ENCODE data around the gene MICAL3. TPM values are rescaled to one million over a fixed set of nuclear protein-coding genes. Genes with fewer than 3 reads are reported as not detected.
"Not testable (repeated sequence)": the region's sequence is repeated elsewhere in the genome, so short reads cannot be mapped to it uniquely, and the experiment has no call there.

Gene MICAL3
- total and polyA plus RNA-seq, 2 experiments from 2014 or later, result 27.3 to 76.9 TPM

- H3K36me3 ChIP-seq, result peaks cover 23% of the 10 kb centered on the region
- H3K27me3 ChIP-seq, result no peaks in the 10 kb centered on the region
- no peak overlapping the region for H3K27ac ChIP-seq
- H3K9me3 ChIP-seq (ENCODE audit: low read depth), result no peaks in the 10 kb centered on the region
- TF ChIP-seq CTCF (IDR thresholded peaks at IDR 0.05; ENCODE audit: low read depth, low read length), result no peak
- peaks cover 4% of the 10 kb centered on the region for H3K4me1 ChIP-seq (ENCODE audit: low read depth)
- DNase-seq (ENCODE audit: low read depth in 1 of 2, low spot score in 1 of 2), result no peak
- no peak overlapping the region for H3K4me3 ChIP-seq
Observed at GRCh38 chr22:17878186-17878694, 146.1 kb downstream of the MICAL3 start.

- DNase-seq (ENCODE audit: low read depth in 1 of 2, low spot score in 1 of 2), result peak in 1 of 2 donors; percentile 26
- H3K27me3 ChIP-seq; H3K4me1 ChIP-seq (ENCODE audit: low read depth); H3K4me3 ChIP-seq; H3K9me3 ChIP-seq (ENCODE audit: low read depth); H3K27ac ChIP-seq: not testable (repeated sequence)
- H3K36me3 ChIP-seq, result peaks cover 30% of the 10 kb centered on the region
Observed at GRCh38 chr22:17876878-17877855, 147.2 kb downstream of the MICAL3 start.

GRCh38 chr22:17876306-17876831 lies 148.0 kb downstream of the MICAL3 start:
- Histone ChIP-seq H3K4me3 (no peak overlapping the region), H3K36me3 (peaks cover 33% of the 10 kb centered on the region), H3K27ac (peak overlapping the region; percentile 4), H3K4me1 (ENCODE audit: low read depth) (no peaks in the 10 kb centered on the region), H3K9me3 (ENCODE audit: low read depth) (no peaks in the 10 kb centered on the region), H3K27me3 (no peaks in the 10 kb centered on the region)
- DNase-seq (ENCODE audit: low read depth in 1 of 2, low spot score in 1 of 2), result peak in 1 of 2 donors; percentile 23
- TF ChIP-seq CTCF (IDR thresholded peaks at IDR 0.05; ENCODE audit: low read depth, low read length), result no peak

GRCh38 chr22:17875631-17876030 lies 148.7 kb downstream of the MICAL3 start:
- Histone ChIP-seq H3K9me3 (ENCODE audit: low read depth) (no peaks in the 10 kb centered on the region), H3K4me1 (ENCODE audit: low read depth) (peaks cover 6% of the 10 kb centered on the region), H3K4me3 (no peak overlapping the region), H3K27me3 (no peaks in the 10 kb centered on the region), H3K27ac (peak overlapping the region; percentile 4), H3K36me3 (peaks cover 39% of the 10 kb centered on the region)
- DNase-seq (ENCODE audit: low read depth in 1 of 2, low spot score in 1 of 2), result no peak
- TF ChIP-seq CTCF (IDR thresholded peaks at IDR 0.05; ENCODE audit: low read depth, low read length), result no peak

- DNase-seq (ENCODE audit: low read depth in 1 of 2, low spot score in 1 of 2), result no peak
- Histone ChIP-seq H3K4me1 (ENCODE audit: low read depth) (peaks cover 11% of the 10 kb centered on the region), H3K27me3 (no peaks in the 10 kb centered on the region), H3K27ac (peak overlapping the region; percentile 23), H3K36me3 (peaks cover 40% of the 10 kb centered on the region), H3K4me3 (no peak overlapping the region), H3K9me3 (ENCODE audit: low read depth) (no peaks in the 10 kb centered on the region)
- no peak for TF ChIP-seq CTCF (IDR thresholded peaks at IDR 0.05; ENCODE audit: low read depth, low read length)
Observed at GRCh38 chr22:17875156-17875555, 149.2 kb downstream of the MICAL3 start.
